Tongue (tissue), 3 donors: ENCODE data around the gene USP32. TPM values are rescaled to one million over a fixed set of nuclear protein-coding genes. Genes with fewer than 3 reads are reported as not detected.

Source experiments
- DNase-seq: peaks from one replicate; pipeline ENCODE4 v3.0.0-alpha.2; 2015
- small RNA-seq: library from RNA; depleted of rRNA; stranded (forward); fragments of <200 nt; gene quantifications from one replicate; pipeline ENCODE3, GENCODE V24; 2014; ENCODE audit warnings: low replicate concordance
- total RNA-seq: library from RNA; depleted of rRNA; stranded (reverse); fragments of >200 nt; gene quantifications from one replicate; pipeline ENCODE4 v1.2.3, GENCODE V29; 2014

Gene USP32
- total RNA-seq, 1 donor from 2014 or later, result 49.0 TPM

DNA sequence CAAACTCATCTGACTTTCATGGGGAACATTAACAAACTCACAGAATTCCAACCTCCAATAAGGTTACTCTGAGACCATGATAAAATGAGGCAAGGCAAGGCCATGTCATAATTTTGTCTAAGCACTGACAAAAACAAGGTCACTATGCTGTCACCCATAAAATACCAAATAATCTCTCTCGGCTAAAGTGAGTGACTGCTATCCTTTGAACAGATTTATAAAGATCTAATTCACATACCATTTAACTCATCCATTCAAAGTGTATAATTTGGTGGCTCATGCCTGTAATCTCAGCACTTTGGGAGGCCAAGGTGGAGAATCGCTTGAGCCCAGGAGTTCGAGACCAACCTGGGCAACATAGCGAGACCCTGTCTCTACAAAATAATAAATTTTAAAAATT is 262.8 kb downstream of the USP32 start:
- no peak for DNase-seq

Small RNA genes within 50 kb of the gene (small RNA-seq; reads per million reads assigned to genes)
- gene SCARNA20, result 79.3 reads per million, percentile 96 among the genes with 10 or more reads in this experiment

Other genes starting within 250 kb of the USP32 start
- 5.2 TPM for gene CA4, start 242.2 kb downstream of the USP32 start, total RNA-seq
- not detected for gene CHCT1, start 30.4 kb upstream of the USP32 start, total RNA-seq
- 51.7 TPM for gene APPBP2, start 134.1 kb upstream of the USP32 start, total RNA-seq
- gene PPM1D, start 208.1 kb upstream of the USP32 start, total RNA-seq, result 11.2 TPM